Measurements from ENCODE around the gene PPP6C.

Gene PPP6C

DNA sequence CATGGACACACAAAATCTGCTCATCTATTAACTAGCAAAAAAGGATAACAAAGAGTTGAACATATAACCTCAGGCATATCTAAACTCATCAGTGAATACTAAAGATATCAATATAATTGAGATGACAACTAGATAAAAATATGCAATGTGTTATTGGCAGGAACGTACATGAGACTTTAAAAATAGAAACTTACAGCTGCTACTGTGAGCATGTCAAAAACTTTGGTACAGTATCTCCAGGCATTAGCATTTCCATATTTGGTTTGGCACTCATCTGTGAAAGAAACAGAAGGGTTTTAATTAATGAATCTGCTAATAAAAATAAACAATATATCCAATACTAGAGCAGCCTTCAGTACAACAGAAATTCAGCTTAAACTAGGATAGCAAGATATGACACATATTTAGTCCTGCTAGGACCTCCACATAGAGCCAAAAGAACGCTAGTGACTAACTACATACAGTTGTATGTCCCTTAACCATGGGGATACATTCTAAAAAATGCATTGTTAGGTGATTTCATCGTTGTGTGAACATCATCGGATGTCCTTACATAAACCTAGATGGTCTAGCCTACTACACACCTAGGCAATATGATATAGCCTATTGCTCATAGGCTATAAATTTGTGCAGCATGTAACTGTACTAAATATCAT lies 35.8 kb downstream of the PPP6C start:
- H3K4me1 ChIP-seq (ENCODE audit: control insufficient read depth, insufficient read depth, low read length), result no peaks in the 10 kb centered on the region
- no peaks in the 10 kb centered on the region for H3K9me3 ChIP-seq (ENCODE audit: control insufficient read depth, insufficient read depth, low read length)
- H3K27ac ChIP-seq (ENCODE audit: low read depth, low read length), result no peak overlapping the region
- no peaks in the 10 kb centered on the region for H3K27me3 ChIP-seq (ENCODE audit: control insufficient read depth, insufficient read depth, low read length)
- H3K36me3 ChIP-seq (ENCODE audit: control insufficient read depth, insufficient read depth, low read length), result peaks cover 70% of the 10 kb centered on the region
- no peak overlapping the region for H3K9ac ChIP-seq (ENCODE audit: low read depth, low read length)
- no peak overlapping the region for H3K4me3 ChIP-seq (ENCODE audit: low read depth, low read length)

DNA sequence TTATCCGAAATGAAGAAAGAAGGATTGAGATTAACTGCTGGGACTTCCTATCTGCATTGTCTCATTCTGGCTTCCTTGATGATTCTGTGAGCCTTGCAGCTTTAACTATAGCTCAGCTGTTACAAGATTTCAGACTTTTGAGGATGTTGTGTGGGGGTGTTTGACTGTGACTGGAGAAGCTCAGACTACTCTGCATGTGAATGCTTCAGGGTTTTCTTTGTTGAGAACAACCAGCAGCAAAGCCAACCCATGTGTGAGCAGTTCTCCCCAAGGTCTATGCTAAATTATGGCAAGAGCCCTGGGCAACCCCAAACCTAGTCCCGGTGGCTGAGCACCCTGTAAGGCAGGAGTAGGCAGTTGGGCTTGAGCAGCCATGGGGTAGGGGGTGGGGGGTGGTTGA lies 37.9 kb downstream of the PPP6C start:
- Histone ChIP-seq H3K4me3 (ENCODE audit: low read depth, low read length) (no peak overlapping the region), H3K4me1 (ENCODE audit: control insufficient read depth, insufficient read depth, low read length) (no peaks in the 10 kb centered on the region), H3K9me3 (ENCODE audit: control insufficient read depth, insufficient read depth, low read length) (no peaks in the 10 kb centered on the region), H3K9ac (ENCODE audit: low read depth, low read length) (no peak overlapping the region), H3K36me3 (ENCODE audit: control insufficient read depth, insufficient read depth, low read length) (peaks cover 61% of the 10 kb centered on the region), H3K27me3 (ENCODE audit: control insufficient read depth, insufficient read depth, low read length) (no peaks in the 10 kb centered on the region), H3K27ac (ENCODE audit: low read depth, low read length) (peak overlapping the region; percentile 63)

DNA sequence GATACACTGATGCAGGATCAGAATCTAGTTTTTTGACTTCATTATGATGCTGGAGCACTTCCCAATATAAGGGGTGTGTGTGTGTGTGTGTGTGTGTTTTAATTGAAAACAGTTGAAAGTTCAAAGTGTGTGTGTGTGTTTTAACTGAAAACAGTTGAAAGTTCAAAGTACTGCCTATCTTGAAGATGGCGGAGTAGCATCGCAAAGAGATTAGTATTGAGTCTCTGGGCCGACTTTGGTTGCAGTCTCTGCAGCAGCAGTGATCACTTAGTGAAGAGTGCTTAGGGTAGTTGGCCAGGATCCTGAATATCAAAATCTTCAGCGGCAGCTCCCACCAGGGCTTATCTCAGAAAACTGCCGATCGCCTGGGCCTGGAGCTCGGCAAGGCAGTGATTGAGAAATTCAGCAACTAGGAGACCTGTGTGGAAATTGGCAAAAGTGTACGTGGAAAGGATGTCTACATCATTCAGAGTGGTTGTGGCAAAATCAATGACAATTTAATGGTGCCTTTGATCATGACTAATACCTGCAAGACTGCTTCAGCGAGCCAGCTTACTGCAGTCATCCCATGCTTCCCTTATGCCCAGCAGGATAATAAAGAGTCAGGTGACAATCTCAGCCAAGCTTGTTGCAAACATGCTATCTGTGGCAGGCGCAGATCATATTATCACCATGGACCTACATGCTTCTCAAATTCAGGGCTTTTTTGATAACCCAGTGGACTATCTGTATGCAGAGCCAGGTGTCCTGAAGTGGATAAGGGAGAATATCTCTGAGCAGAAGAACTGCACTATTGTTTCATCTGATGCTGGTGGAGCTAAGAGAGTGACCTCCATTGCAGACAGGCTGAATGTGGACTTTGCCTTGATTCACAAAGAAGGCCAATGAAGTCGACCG lies 39.0 kb downstream of the PPP6C start:
- no peaks in the 10 kb centered on the region for H3K9me3 ChIP-seq (ENCODE audit: control insufficient read depth, insufficient read depth, low read length)
- no peak overlapping the region for H3K27ac ChIP-seq (ENCODE audit: low read depth, low read length)
- no peak overlapping the region for H3K9ac ChIP-seq (ENCODE audit: low read depth, low read length)
- no peak overlapping the region for H3K4me3 ChIP-seq (ENCODE audit: low read depth, low read length)
- H3K4me1 ChIP-seq (ENCODE audit: control insufficient read depth, insufficient read depth, low read length), result no peaks in the 10 kb centered on the region
- H3K36me3 ChIP-seq (ENCODE audit: control insufficient read depth, insufficient read depth, low read length), result peaks cover 61% of the 10 kb centered on the region
- no peaks in the 10 kb centered on the region for H3K27me3 ChIP-seq (ENCODE audit: control insufficient read depth, insufficient read depth, low read length)

DNA sequence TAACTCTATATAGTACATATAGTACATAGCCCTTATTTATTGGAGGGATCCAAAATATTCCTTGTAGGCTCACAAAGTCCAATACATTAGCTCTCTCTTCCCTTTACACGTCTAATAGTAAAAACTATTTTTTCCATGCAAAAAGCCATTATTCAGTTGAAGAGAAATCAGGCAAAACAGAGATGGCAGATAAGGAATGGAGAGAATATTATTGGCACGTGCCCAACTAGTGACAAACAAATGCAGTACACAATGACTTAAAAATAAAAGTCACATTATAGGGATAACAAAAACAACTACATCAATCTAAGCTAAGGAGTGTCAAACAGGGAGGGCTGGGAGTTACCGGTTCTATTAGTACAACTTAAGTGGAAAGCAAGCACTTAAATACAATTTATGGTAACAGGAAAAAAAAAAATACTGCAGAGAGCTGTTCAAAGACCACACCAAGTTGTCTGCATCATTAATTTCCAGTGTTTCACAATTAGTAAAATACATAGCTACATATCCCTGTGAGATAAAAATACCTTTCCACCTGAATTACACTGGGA lies 42.1 kb downstream of the PPP6C start:
- Histone ChIP-seq H3K9ac (ENCODE audit: low read depth, low read length) (no peak overlapping the region), H3K27ac (ENCODE audit: low read depth, low read length) (no peak overlapping the region), H3K36me3 (ENCODE audit: control insufficient read depth, insufficient read depth, low read length) (peaks cover 36% of the 10 kb centered on the region), H3K4me3 (ENCODE audit: low read depth, low read length) (no peak overlapping the region), H3K4me1 (ENCODE audit: control insufficient read depth, insufficient read depth, low read length) (peaks cover 8% of the 10 kb centered on the region), H3K27me3 (ENCODE audit: control insufficient read depth, insufficient read depth, low read length) (no peaks in the 10 kb centered on the region), H3K9me3 (ENCODE audit: control insufficient read depth, insufficient read depth, low read length) (no peaks in the 10 kb centered on the region)

DNA sequence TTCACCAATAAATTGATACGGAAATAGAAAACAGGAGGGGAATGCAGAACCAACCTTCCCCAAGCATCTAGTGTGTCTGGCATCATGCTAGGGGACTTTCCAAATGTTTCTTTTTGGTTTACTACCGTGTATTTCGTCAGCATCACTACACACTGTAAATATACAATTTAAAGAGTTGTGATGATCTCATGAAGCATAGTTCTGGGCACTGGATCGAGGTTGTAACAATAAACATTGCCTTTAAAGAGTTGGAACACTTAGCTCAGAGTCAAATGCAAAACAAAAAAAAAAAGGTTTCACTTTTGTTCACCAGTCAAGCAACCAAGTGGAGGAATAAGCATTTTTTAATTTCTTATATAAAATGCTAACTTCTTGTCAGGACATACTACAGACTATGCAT lies 43.4 kb downstream of the PPP6C start:
- Histone ChIP-seq H3K27ac (ENCODE audit: low read depth, low read length) (no peak overlapping the region), H3K4me3 (ENCODE audit: low read depth, low read length) (no peak overlapping the region), H3K27me3 (ENCODE audit: control insufficient read depth, insufficient read depth, low read length) (no peaks in the 10 kb centered on the region), H3K9ac (ENCODE audit: low read depth, low read length) (no peak overlapping the region), H3K36me3 (ENCODE audit: control insufficient read depth, insufficient read depth, low read length) (peaks cover 33% of the 10 kb centered on the region), H3K9me3 (ENCODE audit: control insufficient read depth, insufficient read depth, low read length) (no peaks in the 10 kb centered on the region), H3K4me1 (ENCODE audit: control insufficient read depth, insufficient read depth, low read length) (peaks cover 8% of the 10 kb centered on the region)

DNA sequence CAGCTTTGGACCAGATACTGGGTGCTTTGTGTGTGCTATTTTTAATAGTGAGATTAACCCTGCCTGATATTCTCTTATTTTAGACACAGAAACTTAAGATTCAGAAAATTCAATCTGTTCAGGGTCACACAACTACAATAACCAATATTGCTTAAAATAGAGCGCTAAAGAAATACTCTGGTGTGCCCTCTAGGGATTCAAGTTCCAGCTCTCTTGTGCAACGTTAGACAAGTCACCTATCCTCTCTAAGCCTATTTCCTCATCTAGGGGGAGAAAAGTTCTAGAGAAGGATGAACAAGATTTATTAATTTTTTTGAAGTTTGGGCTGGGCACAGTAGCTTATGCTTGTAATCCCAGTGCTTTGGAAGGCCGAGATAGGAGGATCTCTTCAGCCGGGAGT lies 44.2 kb downstream of the PPP6C start:
- Histone ChIP-seq H3K36me3 (ENCODE audit: control insufficient read depth, insufficient read depth, low read length) (peaks cover 33% of the 10 kb centered on the region), H3K4me3 (ENCODE audit: low read depth, low read length) (no peak overlapping the region), H3K27me3 (ENCODE audit: control insufficient read depth, insufficient read depth, low read length) (no peaks in the 10 kb centered on the region), H3K27ac (ENCODE audit: low read depth, low read length) (no peak overlapping the region), H3K9ac (ENCODE audit: low read depth, low read length) (no peak overlapping the region), H3K9me3 (ENCODE audit: control insufficient read depth, insufficient read depth, low read length) (no peaks in the 10 kb centered on the region), H3K4me1 (ENCODE audit: control insufficient read depth, insufficient read depth, low read length) (peaks cover 8% of the 10 kb centered on the region)

DNA sequence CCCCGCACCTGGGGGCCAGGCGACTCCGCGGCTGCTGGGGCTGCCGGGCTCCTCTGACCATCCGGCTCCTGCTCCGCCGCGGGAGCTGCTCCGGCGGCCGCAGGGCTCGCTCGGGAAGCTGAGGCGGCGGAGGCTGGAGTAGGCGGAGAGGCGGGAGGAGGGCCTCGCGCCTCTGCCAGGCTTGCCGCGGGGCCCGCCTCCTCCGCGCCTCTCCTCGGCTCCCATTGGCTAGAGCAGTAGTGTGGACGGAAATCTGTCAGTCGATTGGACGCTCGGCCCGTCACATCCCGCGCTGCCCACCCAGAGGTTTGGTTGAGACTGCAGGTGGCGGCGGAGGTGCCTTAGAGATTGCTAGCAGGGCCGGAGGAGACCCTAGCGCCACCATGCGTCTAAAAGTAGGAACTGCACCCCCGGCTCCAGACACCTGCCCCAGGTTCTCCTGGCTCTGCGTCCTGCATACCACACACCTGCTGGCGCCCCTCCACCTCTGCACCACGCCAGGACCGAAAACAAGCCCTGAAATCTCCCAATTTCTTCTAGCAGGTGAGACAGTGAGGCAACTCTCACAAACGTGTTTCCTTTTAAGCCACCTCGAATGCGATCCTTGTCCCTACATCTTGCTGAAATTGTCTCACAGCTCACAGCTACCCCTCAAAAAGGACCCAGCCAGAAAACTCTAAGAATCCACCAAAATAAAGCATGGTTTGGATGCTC lies 46.1 kb downstream of the PPP6C start, which contains the start of gene SCAI:
TSS of gene SCAI (minus strand) at position 152 of the 714 bp plus-strand sequence. CDS start at position 61, 91 bp downstream.
- Histone ChIP-seq H3K36me3 (ENCODE audit: control insufficient read depth, insufficient read depth, low read length) (peaks cover 32% of the 10 kb centered on the region), H3K4me1 (ENCODE audit: control insufficient read depth, insufficient read depth, low read length) (peaks cover 8% of the 10 kb centered on the region), H3K9ac (ENCODE audit: low read depth, low read length) (peak within 1 kb of the TSS; percentile 60), H3K27ac (ENCODE audit: low read depth, low read length) (peak within 1 kb of the TSS; percentile 62), H3K27me3 (ENCODE audit: control insufficient read depth, insufficient read depth, low read length) (no peaks in the 10 kb centered on the region), H3K9me3 (ENCODE audit: control insufficient read depth, insufficient read depth, low read length) (no peaks in the 10 kb centered on the region), H3K4me3 (ENCODE audit: low read depth, low read length) (peak within 1 kb of the TSS; percentile 90)

DNA sequence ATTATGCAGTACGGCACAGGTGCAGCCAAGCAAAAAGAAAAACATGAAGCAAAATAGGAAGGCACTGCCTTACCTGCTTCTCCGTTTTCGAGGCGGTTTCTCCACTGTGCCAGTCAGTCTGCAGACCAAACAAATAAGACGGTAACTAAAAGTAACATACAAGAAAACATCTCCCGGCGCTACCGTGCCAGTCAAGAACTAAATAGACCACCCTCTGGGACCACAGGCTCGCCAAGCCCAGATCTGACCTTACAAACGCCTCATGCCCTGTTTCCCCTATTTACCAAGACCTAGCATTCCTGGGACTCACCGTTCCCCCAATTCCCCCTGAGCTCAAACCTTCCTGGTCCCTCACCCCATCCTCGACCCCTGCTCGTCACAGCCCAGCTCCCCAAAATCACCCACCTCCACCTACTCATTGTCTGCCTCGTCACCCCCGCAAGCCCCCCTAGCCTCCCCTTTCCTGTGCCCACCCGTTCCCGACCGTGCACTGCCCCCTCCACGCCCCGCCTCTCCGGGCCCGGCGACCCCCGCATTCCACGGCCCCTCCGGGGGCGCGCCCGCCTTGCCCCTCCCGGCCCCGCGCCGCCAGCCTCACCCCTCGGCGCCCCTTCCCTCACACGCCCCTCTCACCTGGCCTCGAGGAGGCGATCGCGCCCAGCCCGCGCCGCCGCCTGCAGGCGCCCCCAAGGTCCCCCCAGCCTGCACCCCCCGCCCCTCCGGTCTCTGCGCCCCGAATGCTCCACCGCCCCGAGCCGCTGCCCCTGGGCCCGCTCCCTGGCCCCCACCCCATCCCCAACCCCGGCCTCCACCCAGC lies 46.8 kb downstream of the PPP6C start:
- Histone ChIP-seq H3K9ac (ENCODE audit: low read depth, low read length) (peak overlapping the region; percentile 60), H3K27me3 (ENCODE audit: control insufficient read depth, insufficient read depth, low read length) (no peaks in the 10 kb centered on the region), H3K9me3 (ENCODE audit: control insufficient read depth, insufficient read depth, low read length) (no peaks in the 10 kb centered on the region), H3K4me3 (ENCODE audit: low read depth, low read length) (peak overlapping the region; percentile 90), H3K27ac (ENCODE audit: low read depth, low read length) (peak overlapping the region; percentile 62), H3K36me3 (ENCODE audit: control insufficient read depth, insufficient read depth, low read length) (peaks cover 31% of the 10 kb centered on the region), H3K4me1 (ENCODE audit: control insufficient read depth, insufficient read depth, low read length) (peaks cover 8% of the 10 kb centered on the region)

DNA sequence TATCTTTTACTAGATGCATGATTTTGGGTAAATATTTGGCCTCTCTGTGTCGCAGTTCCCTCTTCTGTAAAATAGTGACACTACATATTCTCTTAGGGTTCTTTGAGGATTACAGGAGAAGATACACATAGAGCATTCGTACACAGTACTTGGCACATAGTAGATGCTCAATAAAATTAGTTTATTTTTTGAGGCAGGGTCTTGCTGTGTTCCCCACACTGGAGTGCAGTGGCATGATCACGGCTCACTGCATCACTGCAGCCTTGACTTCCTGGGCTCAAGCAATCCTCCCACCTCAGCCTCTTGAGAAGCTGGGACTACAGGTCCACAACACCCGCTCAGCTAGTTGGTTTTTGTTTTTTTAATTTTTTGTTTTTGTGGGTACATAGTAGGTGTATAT lies 47.9 kb downstream of the PPP6C start:
- H3K36me3 ChIP-seq (ENCODE audit: control insufficient read depth, insufficient read depth, low read length), result peaks cover 31% of the 10 kb centered on the region
- peaks cover 8% of the 10 kb centered on the region for H3K4me1 ChIP-seq (ENCODE audit: control insufficient read depth, insufficient read depth, low read length)
- H3K9me3 ChIP-seq (ENCODE audit: control insufficient read depth, insufficient read depth, low read length), result no peaks in the 10 kb centered on the region
- no peaks in the 10 kb centered on the region for H3K27me3 ChIP-seq (ENCODE audit: control insufficient read depth, insufficient read depth, low read length)
- no peak overlapping the region for H3K4me3 ChIP-seq (ENCODE audit: low read depth, low read length)
- H3K27ac ChIP-seq (ENCODE audit: low read depth, low read length), result no peak overlapping the region
- H3K9ac ChIP-seq (ENCODE audit: low read depth, low read length), result no peak overlapping the region

DNA sequence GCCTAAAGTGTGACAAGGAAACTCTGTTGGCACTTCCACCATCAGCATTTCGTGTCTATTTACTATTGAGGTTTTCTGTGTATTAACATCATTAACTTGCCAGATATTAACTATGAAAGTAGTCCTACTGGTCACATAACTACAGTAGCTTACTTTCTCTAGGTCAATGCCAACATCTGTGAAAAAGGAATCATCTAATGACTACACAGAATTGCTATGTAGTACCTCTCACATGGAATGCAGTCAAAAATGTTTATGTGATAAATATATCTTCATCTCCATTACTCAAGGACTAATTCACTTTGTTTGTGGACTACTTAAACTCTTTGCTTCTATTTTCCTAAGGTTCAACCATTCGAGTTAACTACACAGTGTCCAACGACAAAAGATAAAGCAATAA lies 48.4 kb downstream of the PPP6C start:
- H3K9ac ChIP-seq (ENCODE audit: low read depth, low read length), result no peak overlapping the region
- H3K9me3 ChIP-seq (ENCODE audit: control insufficient read depth, insufficient read depth, low read length), result no peaks in the 10 kb centered on the region
- no peaks in the 10 kb centered on the region for H3K27me3 ChIP-seq (ENCODE audit: control insufficient read depth, insufficient read depth, low read length)
- H3K36me3 ChIP-seq (ENCODE audit: control insufficient read depth, insufficient read depth, low read length), result peaks cover 31% of the 10 kb centered on the region
- peaks cover 8% of the 10 kb centered on the region for H3K4me1 ChIP-seq (ENCODE audit: control insufficient read depth, insufficient read depth, low read length)
- no peak overlapping the region for H3K4me3 ChIP-seq (ENCODE audit: low read depth, low read length)
- H3K27ac ChIP-seq (ENCODE audit: low read depth, low read length), result no peak overlapping the region

Measured in HUES48 (cell line).